Neutrophil (primary cell): Measurements from ENCODE around the gene QSOX1.
"Not testable (repeated sequence)": the region's sequence is repeated elsewhere in the genome, so short reads cannot be mapped to it uniquely, and the experiment has no call there.

Source experiments
- H3K27ac ChIP-seq: fragments of 200-600 bp; sonication (generic); 2 replicates; pipeline ENCODE4 v1.5.1; 2016; ENCODE audit warnings: mild to moderate bottlenecking, moderate library complexity
- H3K27me3 ChIP-seq: fragments of 200-600 bp; sonication (generic); 2 replicates; pipeline ENCODE4 v1.6.0; 2016; ENCODE audit warnings: mild to moderate bottlenecking
- H3K36me3 ChIP-seq: fragments of 200-600 bp; sonication (generic); 2 replicates; pipeline ENCODE4 v1.5.1; 2017
- H3K4me1 ChIP-seq, 2 experiments: fragments of 200-600 bp in 1 of 2; sonication (generic) in 1 of 2; 1 replicate in 1 of 2; 2 replicates in 1 of 2; pipeline versions ENCODE4 v1.5.1 to v1.6.1; 2013 to 2016; ENCODE audit warnings: low read depth in 1 of 2, low read length in 1 of 2, mild to moderate bottlenecking in 1 of 2, moderate library complexity in 1 of 2; ENCODE audit not compliant: control insufficient read depth in 1 of 2, insufficient read depth in 1 of 2
- H3K4me3 ChIP-seq, 2 experiments: fragments of 200-600 bp in 1 of 2; sonication (generic) in 1 of 2; 1 replicate in 1 of 2; 2 replicates in 1 of 2; pipeline ENCODE4 v1.5.1; 2013 to 2016; ENCODE audit warnings: low read depth in 1 of 2, low read length in 1 of 2, mild to moderate bottlenecking in 1 of 2, moderate library complexity in 1 of 2
- H3K9me3 ChIP-seq: fragments of 200-600 bp; sonication (generic); 2 replicates; pipeline ENCODE4 v1.5.1; 2016
- CTCF ChIP-seq: fragments of 200-600 bp; sonication (generic); IDR thresholded peaks from 2 replicates; pipeline ENCODE4 v1.5.1; 2016; ENCODE audit warnings: antibody characterized with exemption

The QSOX1 gene

GRCh38 chr1:180201451-180202200 lies 47.0 kb downstream of the QSOX1 start:
- Histone ChIP-seq H3K36me3 (peaks cover 51% of the 10 kb centered on the region), H3K27ac (no peak overlapping the region), H3K4me1 (no peaks in the 10 kb centered on the region), H3K27me3 (no peaks in the 10 kb centered on the region), H3K4me3 (no peak overlapping the region), H3K9me3 (no peaks in the 10 kb centered on the region)
- no peak for TF ChIP-seq CTCF

GRCh38 chr1:180202588-180202987 lies 47.9 kb downstream of the QSOX1 start:
- H3K27ac ChIP-seq, H3K27me3 ChIP-seq: not testable (repeated sequence)
- H3K36me3 ChIP-seq: peaks cover 42% of the 10 kb centered on the region

GRCh38 chr1:180204231-180204630 lies 49.6 kb downstream of the QSOX1 start:
- peaks cover 7 to 10% of the 10 kb centered on the region in 2 experiments for H3K4me1 ChIP-seq
- TF ChIP-seq CTCF: no peak
- no peaks in the 10 kb centered on the region for H3K27me3 ChIP-seq
- H3K4me3 ChIP-seq: no peak overlapping the region
- peaks cover 25% of the 10 kb centered on the region for H3K36me3 ChIP-seq
- H3K27ac ChIP-seq: no peak overlapping the region
- no peaks in the 10 kb centered on the region for H3K9me3 ChIP-seq

More at GRCh38 chr1:180202588-180202987, 47.9 kb downstream of the QSOX1 start:
- not testable (repeated sequence) for H3K9me3 ChIP-seq, H3K4me1 ChIP-seq, H3K4me3 ChIP-seq

- H3K27ac ChIP-seq: no peak overlapping the region
- H3K27me3 ChIP-seq: no peaks in the 10 kb centered on the region
- no peaks in the 10 kb centered on the region for H3K9me3 ChIP-seq
- peaks cover 7 to 10% of the 10 kb centered on the region in 2 experiments for H3K4me1 ChIP-seq
- peaks cover 3% of the 10 kb centered on the region for H3K36me3 ChIP-seq
- no peak overlapping the region for H3K4me3 ChIP-seq
- TF ChIP-seq CTCF: no peak
Observed at GRCh38 chr1:180206581-180206980, 51.9 kb downstream of the QSOX1 start.

- no peak for TF ChIP-seq CTCF
- Histone ChIP-seq H3K27ac (no peak overlapping the region), H3K27me3 (no peaks in the 10 kb centered on the region), H3K4me1 (peaks cover 7 to 10% of the 10 kb centered on the region in 2 experiments), H3K9me3 (no peaks in the 10 kb centered on the region), H3K4me3 (no peak overlapping the region), H3K36me3 (no peaks in the 10 kb centered on the region)
Observed at GRCh38 chr1:180208264-180208663, 53.6 kb downstream of the QSOX1 start.

- H3K27me3 ChIP-seq: no peaks in the 10 kb centered on the region
- no peaks in the 10 kb centered on the region for H3K9me3 ChIP-seq
- no peak overlapping the region for H3K27ac ChIP-seq
- H3K4me1 ChIP-seq: peaks cover 7 to 10% of the 10 kb centered on the region in 2 experiments
- no peak for TF ChIP-seq CTCF
- no peak overlapping the region for H3K4me3 ChIP-seq
- H3K36me3 ChIP-seq: no peaks in the 10 kb centered on the region
Observed at GRCh38 chr1:180210008-180210620, 55.4 kb downstream of the QSOX1 start.
